ENCODE measurements around the gene CCR8.

GRCh38 chr3:39313289-39313688, 16.2 kb upstream of the CCR8 start:
- no peak for TF ChIP-seq SUZ12 (IDR thresholded peaks at IDR 0.05; ENCODE audit: extremely low read depth, insufficient read depth, insufficient read length)
- TF ChIP-seq ZNF274 (IDR thresholded peaks at IDR 0.05; ENCODE audit: low read depth, low read length) = no peak
- TF ChIP-seq YY1 (IDR thresholded peaks at IDR 0.05; ENCODE audit: insufficient read depth, insufficient read length) = no peak
